K562 (cell line): ENCODE data around the gene PPIL6. TPM values are rescaled to one million over a fixed set of nuclear protein-coding genes. Genes with fewer than 3 reads are reported as not detected.

Experiments
- ATF2 ChIP-seq: sonication (generic); formaldehyde crosslinking; IDR thresholded peaks from 2 replicates; pipeline ENCODE4 v1.8.1; 2022; ENCODE audit warnings: missing genetic modification reagents
- CAMTA2 ChIP-seq: fragments of 250-450 bp; sonication (Bioruptor Pico); conservative IDR thresholded peaks from 2 replicates; pipeline ENCODE4 v1.5.1; 2022
- CBX8 ChIP-seq: fragments of 200-600 bp; sonication (generic); IDR thresholded peaks from 2 replicates; pipeline ENCODE4 v1.6.1; 2012; ENCODE audit warnings: borderline replicate concordance, mixed run types, low read depth, mild to moderate bottlenecking, moderate library complexity, mixed read lengths, low read length, control low read depth, inconsistent platforms; ENCODE audit not compliant: poor library complexity, severe bottlenecking; ENCODE audit errors: extremely low read depth
- ETV1 ChIP-seq: fragments of 450-650 bp; conservative IDR thresholded peaks from 2 replicates; pipeline ENCODE4 v1.6.1; 2016; ENCODE audit warnings: missing genetic modification characterization, control low read depth, low read depth, missing compliant biosample characterization
- HMGN3 ChIP-seq: IDR thresholded peaks from 2 replicates; pipeline ENCODE4 v1.6.1; 2011; ENCODE audit warnings: borderline replicate concordance, low read depth, mild to moderate bottlenecking, mixed read lengths, low read length; ENCODE audit not compliant: insufficient read length; ENCODE audit errors: extremely low read depth
- LEF1 ChIP-seq: fragments of 450-650 bp; IDR thresholded peaks from 2 replicates; pipeline ENCODE4 v1.6.1; 2016; ENCODE audit warnings: mild to moderate bottlenecking
- MGA ChIP-seq: fragments of 450-650 bp; IDR thresholded peaks from 2 replicates; pipeline ENCODE4 v1.6.1; 2016; ENCODE audit warnings: mild to moderate bottlenecking, moderate library complexity
- MTA1 ChIP-seq: fragments of 450-650 bp; IDR thresholded peaks from 2 replicates; pipeline ENCODE4 v1.6.1; 2017; ENCODE audit warnings: borderline replicate concordance
- MXI1 ChIP-seq: IDR thresholded peaks from 2 replicates; pipeline ENCODE4 v1.6.1; 2011; ENCODE audit warnings: low read depth, mild to moderate bottlenecking, improper control_type of control experiment, low read length
- NFATC3 ChIP-seq: fragments of 450-650 bp; IDR thresholded peaks from 2 replicates; pipeline ENCODE4 v1.6.1; 2017; ENCODE audit warnings: mild to moderate bottlenecking
- POLR2G ChIP-seq: fragments of 200-400 bp; formaldehyde crosslinking; IDR thresholded peaks from 2 replicates; pipeline ENCODE4 v1.6.1; 2017; ENCODE audit warnings: low read depth, mild to moderate bottlenecking, antibody characterized with exemption, low read length, moderate library complexity
- SETDB1 ChIP-seq: IDR thresholded peaks from one replicate; pipeline ENCODE4 v1.6.1; 2012; ENCODE audit warnings: low read length, control low read depth, inconsistent platforms
- SMAD1 ChIP-seq: fragments of 150-350 bp; IDR thresholded peaks from 2 replicates; pipeline ENCODE4 v1.6.1; 2014; ENCODE audit warnings: low read length, low read depth; ENCODE audit not compliant: partially characterized antibody
- ZFP1 ChIP-seq: fragments of 450-650 bp; formaldehyde crosslinking; IDR thresholded peaks from 2 replicates; pipeline ENCODE4 v1.4.0; 2020; ENCODE audit warnings: mild to moderate bottlenecking, mixed read lengths
- ZNF778 ChIP-seq: fragments of 450-650 bp; formaldehyde crosslinking; IDR thresholded peaks from 2 replicates; pipeline ENCODE4 v1.4.0; 2020; ENCODE audit warnings: mild to moderate bottlenecking, moderate library complexity
- polyA plus RNA-seq, 8 experiments: library from polyadenylated mRNA; depleted of rRNA in 4 of 8; stranded (reverse) in 5 of 8; unstranded in 3 of 8; fragments of >200 nt; fragmentation: Nextera tagmentation in 2 of 8; fragmentation: Illumina TruSeq in 1 of 8; extraction: Ambion mirVana in 2 of 8; extraction: Trizol in 1 of 8; gene quantifications; 2 replicates each; pipeline versions ENCODE4 v1.2.1 to v1.2.3, GENCODE V29; 2011 to 2014; ENCODE audit warnings: inconsistent platforms in 1 of 8, missing spikeins in 1 of 8
- total RNA-seq, 7 experiments: library from RNA; depleted of rRNA in 6 of 7; stranded (reverse); fragments of >200 nt in 6 of 7; fragmentation: Illumina TruSeq in 2 of 7; extraction: Trizol in 2 of 7; gene quantifications; 2 replicates each; pipeline versions ENCODE4 v1.2.1 to v1.2.3, GENCODE V29; 2011 to 2021; ENCODE audit warnings: low replicate concordance in 1 of 7

PPIL6 gene
- total and polyA plus RNA-seq, 9 of the 15 experiments (the other 6 are each of a cell fraction or from before 2014, with no cell fraction given), result 0.03 to 0.98 (median 0.41) TPM; not detected in 1

GRCh38 chr6:109381747-109382575 is 58.5 kb downstream of the PPIL6 start, which contains the start of gene CD164 (continued):
- TF ChIP-seq SETDB1 (no peak), SMAD1 (peak; percentile 72), ETV1 (tag) (no peak), MTA1 (peak; percentile 18; the same call in 1 of the 2 replicates), CAMTA2 (no peak), CBX8 (no peak), ATF2 (CRISPR knock-in tag) (no peak), LEF1 (peak; percentile 82; the same call in 1 of the 2 replicates), ZNF778 (CRISPR knock-in tag) (no peak), MXI1 (peak; percentile 25; the same call in 1 of the 2 replicates), POLR2G (peak; percentile 100), ZFP1 (no peak), MGA (peak; percentile 92), HMGN3 (peak; percentile 92), NFATC3 (no peak)
